NT2/D1 (cell line): ENCODE results near the gene ARMC9.
A peak's percentile ranks its signal among the peaks of the same experiment; 100 is the strongest.

Source experiments
- DNase-seq: peaks from one replicate; pipeline ENCODE4 v3.0.0-alpha.2; 2011; ENCODE audit warnings: low read depth, low spot score
- H3K27me3 ChIP-seq: 2 replicates; pipeline ENCODE4 v1.6.0; 2011; ENCODE audit warnings: mild to moderate bottlenecking; ENCODE audit not compliant: insufficient read length, insufficient read depth
- H3K36me3 ChIP-seq: 2 replicates; pipeline ENCODE4 v1.6.1; 2011; ENCODE audit warnings: mild to moderate bottlenecking, low read length, mixed read lengths; ENCODE audit not compliant: insufficient read depth, insufficient read length
- H3K4me1 ChIP-seq: 2 replicates; pipeline ENCODE4 v1.5.1; 2011; ENCODE audit not compliant: insufficient read depth, insufficient read length
- H3K4me3 ChIP-seq: 2 replicates; pipeline ENCODE4 v1.5.1; 2011; ENCODE audit warnings: low read depth; ENCODE audit not compliant: insufficient read length
- H3K9ac ChIP-seq: 2 replicates; pipeline ENCODE4 v1.6.0; 2011; ENCODE audit warnings: low read depth; ENCODE audit not compliant: insufficient read length
- H3K9me3 ChIP-seq: 2 replicates; pipeline ENCODE4 v1.5.1; 2011; ENCODE audit warnings: mild to moderate bottlenecking, low read length; ENCODE audit not compliant: insufficient read depth
- SUZ12 ChIP-seq: IDR thresholded peaks from 2 replicates; pipeline ENCODE4 v1.6.1; 2011; ENCODE audit not compliant: insufficient read length, insufficient read depth; ENCODE audit errors: extremely low read depth
- YY1 ChIP-seq: IDR thresholded peaks from 2 replicates; pipeline ENCODE4 v1.6.1; 2011; ENCODE audit not compliant: insufficient read length, insufficient read depth
- ZNF274 ChIP-seq: IDR thresholded peaks from 2 replicates; pipeline ENCODE4 v1.6.1; 2011; ENCODE audit warnings: mild to moderate bottlenecking, low read depth, low read length

The ARMC9 gene

DNA sequence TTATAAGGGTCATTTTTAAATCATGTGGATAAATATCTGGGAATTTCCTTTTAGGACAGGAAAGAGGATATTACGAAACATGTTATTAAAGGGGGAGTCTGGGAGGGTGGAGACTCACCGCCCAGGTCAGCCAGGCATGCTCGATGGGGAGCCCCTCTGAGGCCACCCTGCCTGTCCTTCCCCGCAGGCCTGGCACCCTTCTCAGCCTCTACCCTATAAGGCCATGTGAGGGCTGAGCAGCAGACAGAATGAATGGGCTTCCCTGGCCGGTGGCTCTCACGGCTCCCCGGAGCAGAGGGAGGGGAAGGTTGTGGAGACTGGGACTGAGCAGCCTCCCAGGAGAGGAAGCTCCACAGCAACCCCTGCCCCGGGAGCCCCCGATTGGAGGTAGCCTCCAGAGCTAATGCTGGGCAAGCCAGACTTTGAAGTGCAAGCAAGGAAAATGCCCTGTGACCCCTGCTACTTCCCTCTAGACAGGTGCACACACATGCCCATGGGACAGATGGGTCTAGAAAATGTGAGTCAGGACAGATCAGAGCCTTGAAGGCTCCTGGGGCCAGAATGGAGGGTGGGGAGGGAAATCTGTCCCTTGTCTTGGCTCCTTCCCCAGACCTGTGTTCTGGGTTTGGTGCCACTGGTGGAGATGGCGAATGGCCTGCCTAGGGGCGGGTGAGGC lies 13.2 kb upstream of the ARMC9 start:
- H3K27me3 ChIP-seq, result no peaks in the 10 kb centered on the region
- H3K9ac ChIP-seq, result peak overlapping the region; percentile 24
- H3K36me3 ChIP-seq, result no peaks in the 10 kb centered on the region
- no peak for TF ChIP-seq YY1
- no peak for TF ChIP-seq ZNF274
- TF ChIP-seq SUZ12, result no peak
- peaks cover 4% of the 10 kb centered on the region for H3K4me1 ChIP-seq
- H3K9me3 ChIP-seq, result no peaks in the 10 kb centered on the region
- DNase-seq, result no peak
- no peak overlapping the region for H3K4me3 ChIP-seq

DNA sequence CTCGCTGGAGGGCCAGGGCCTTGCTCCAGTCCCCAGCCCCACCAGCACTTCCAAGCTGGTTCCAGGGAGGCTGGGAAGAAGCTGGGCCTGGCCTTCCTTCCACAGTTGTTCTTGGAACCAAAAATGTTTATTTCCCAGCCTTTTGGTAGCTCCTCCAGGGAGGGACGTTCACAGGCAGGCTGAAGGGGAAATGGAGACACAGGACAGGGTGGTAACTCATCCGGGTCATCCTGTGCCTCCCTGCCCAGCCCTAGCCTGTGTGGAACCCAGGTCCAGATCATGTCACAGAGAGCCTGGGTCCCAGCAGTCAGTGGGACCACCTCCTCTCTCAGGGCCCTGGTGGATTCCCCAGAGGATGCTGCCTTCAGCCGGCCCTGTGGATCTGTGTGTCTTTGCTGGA lies 12.5 kb upstream of the ARMC9 start:
- no peaks in the 10 kb centered on the region for H3K9me3 ChIP-seq
- TF ChIP-seq SUZ12 (no peak), YY1 (no peak), ZNF274 (no peak)
- no peak overlapping the region for H3K4me3 ChIP-seq
- H3K9ac ChIP-seq, result no peak overlapping the region
- no peaks in the 10 kb centered on the region for H3K27me3 ChIP-seq
- DNase-seq, result no peak
- no peaks in the 10 kb centered on the region for H3K36me3 ChIP-seq
- H3K4me1 ChIP-seq, result peaks cover 3% of the 10 kb centered on the region

DNA sequence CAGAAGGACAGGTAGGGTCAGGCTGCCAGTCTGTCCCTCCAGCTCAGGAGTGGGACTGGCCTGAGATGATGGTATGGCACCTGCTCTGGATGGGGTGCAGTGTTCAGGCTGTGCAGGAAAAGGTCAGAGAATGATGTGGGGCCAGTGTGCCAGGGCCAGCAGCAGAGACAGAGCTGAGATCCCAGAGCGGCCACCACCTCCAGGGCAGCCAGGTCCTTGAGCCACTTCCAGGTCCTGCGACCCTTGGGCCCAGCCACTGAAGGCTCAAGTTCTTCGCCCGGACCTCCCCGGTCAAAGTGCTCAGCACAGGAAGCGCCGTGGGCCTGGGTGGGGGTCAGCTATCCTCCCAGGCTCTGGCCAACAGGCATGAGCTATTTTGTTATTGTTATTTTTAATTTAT lies 12.1 kb upstream of the ARMC9 start:
- Histone ChIP-seq H3K9ac (no peak overlapping the region), H3K4me1 (peaks cover 3% of the 10 kb centered on the region), H3K9me3 (no peaks in the 10 kb centered on the region), H3K4me3 (no peak overlapping the region), H3K27me3 (no peaks in the 10 kb centered on the region), H3K36me3 (no peaks in the 10 kb centered on the region)
- no peak for TF ChIP-seq YY1
- no peak for TF ChIP-seq ZNF274
- no peak for TF ChIP-seq SUZ12
- DNase-seq, result no peak

DNA sequence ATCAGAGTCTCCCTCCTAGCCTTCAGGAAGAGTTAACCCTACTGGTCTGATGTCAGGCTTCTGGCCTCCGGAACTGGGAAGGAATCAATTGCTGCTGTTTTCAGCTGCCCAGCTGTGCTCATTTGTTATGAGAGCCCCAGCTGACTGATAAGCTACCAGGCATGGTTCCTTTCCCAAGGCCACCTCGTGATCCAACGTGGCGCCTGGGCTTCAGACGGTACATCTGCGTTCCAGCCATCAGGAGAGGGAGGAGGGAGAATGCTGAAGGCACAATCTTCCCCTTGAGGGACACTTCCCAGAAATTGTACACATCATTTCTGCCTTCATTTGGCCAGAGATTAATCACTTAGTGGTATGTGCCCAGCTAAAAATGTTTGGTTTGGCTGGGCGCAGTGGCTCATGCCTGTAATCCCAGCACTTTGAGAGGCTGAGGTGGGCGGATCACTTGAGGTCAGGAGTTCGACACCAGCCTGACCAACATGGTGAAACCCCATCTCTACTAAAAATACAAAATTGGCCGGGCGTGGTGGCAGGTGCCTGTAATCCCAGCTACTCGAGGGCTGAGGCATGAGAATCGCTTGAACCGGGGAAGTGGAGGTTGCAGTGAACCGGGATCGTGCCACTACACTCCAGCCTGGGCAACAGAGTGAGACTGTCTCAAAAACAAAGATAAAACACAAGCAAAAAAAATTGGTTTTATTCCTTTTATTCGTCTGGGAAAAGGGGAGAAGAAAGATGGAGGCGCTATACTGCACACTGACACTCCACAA lies 10.5 kb upstream of the ARMC9 start:
- no peak for DNase-seq
- H3K9me3 ChIP-seq, result no peaks in the 10 kb centered on the region
- peaks cover 6% of the 10 kb centered on the region for H3K4me1 ChIP-seq
- no peaks in the 10 kb centered on the region for H3K36me3 ChIP-seq
- H3K27me3 ChIP-seq, result no peaks in the 10 kb centered on the region
- TF ChIP-seq ZNF274 (no peak), SUZ12 (no peak), YY1 (no peak)
- H3K9ac ChIP-seq, result no peak overlapping the region
- H3K4me3 ChIP-seq, result no peak overlapping the region

DNA sequence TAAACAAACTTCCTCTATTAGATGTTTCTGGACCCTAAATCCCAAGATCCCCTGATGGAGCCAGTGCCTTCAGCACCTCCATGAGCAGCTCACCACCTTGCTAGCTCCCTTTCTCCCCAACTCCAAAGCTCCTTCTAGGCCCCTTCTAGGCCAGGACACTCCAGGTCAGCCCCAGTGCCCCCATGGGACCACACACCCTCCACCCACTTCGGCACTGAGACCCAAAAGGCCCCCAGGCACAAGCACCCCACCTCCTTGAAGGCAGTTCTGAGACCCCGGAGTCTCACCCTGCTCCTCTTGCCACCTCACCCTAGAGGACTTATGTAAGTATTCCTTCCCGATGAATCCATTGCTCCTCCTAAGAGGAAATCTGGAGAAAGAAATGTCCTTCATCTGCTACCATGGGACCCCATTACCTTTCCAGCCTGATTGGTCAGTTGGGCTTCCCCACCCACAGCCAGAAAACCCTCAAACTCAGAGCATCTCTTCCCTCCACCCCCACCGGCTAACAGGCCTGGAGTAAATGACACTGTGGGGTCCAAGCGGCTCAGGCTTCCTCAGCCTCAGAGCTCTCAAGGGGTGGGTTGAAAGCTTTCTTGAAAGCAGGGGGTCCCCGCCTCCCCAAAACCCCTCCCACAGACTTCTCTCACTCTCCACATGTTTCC lies 9.8 kb upstream of the ARMC9 start:
- no peak overlapping the region for H3K4me3 ChIP-seq
- no peaks in the 10 kb centered on the region for H3K36me3 ChIP-seq
- H3K9me3 ChIP-seq, result no peaks in the 10 kb centered on the region
- peaks cover 6% of the 10 kb centered on the region for H3K4me1 ChIP-seq
- TF ChIP-seq YY1 (no peak), SUZ12 (no peak), ZNF274 (no peak)
- H3K27me3 ChIP-seq, result no peaks in the 10 kb centered on the region
- H3K9ac ChIP-seq, result peak overlapping the region; percentile 45
- no peak for DNase-seq

DNA sequence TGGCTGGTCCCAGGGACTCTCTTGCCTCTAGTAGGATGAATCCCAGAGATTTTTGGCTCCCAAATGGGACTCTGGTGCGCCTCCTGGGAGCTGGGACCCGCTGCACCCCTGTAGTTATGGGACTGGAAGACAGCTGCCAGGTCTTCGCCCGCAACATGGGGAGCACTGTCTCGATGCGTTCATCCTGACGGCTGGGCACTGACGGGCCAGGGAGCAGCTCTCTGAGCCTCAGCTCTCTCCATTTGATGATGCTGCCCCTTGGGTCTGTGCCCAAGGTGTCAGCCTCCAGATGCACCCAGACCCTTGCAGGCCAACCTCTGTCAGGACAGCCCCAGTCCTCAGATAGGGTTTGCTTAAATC lies 9.3 kb upstream of the ARMC9 start:
- no peaks in the 10 kb centered on the region for H3K27me3 ChIP-seq
- no peaks in the 10 kb centered on the region for H3K9me3 ChIP-seq
- peak overlapping the region; percentile 45 for H3K9ac ChIP-seq

More for the DNA sequence above, 9.3 kb upstream of the ARMC9 start:
- Histone ChIP-seq H3K36me3 (no peaks in the 10 kb centered on the region), H3K4me3 (no peak overlapping the region), H3K4me1 (peaks cover 6% of the 10 kb centered on the region)
- DNase-seq, result no peak
- TF ChIP-seq ZNF274 (no peak), YY1 (no peak), SUZ12 (no peak)
